ENCODE data around the gene TLR10.
"Not testable (repeated sequence)": the region's sequence is repeated elsewhere in the genome, so short reads cannot be mapped to it uniquely, and the experiment has no call there.

TLR10 gene

GRCh38 chr4:38815885-38816782, 33.3 kb upstream of the TLR10 start:
- no peaks in the 10 kb centered on the region for H3K9me3 Mint-ChIP-seq
- TF ChIP-seq, protein P1, sequence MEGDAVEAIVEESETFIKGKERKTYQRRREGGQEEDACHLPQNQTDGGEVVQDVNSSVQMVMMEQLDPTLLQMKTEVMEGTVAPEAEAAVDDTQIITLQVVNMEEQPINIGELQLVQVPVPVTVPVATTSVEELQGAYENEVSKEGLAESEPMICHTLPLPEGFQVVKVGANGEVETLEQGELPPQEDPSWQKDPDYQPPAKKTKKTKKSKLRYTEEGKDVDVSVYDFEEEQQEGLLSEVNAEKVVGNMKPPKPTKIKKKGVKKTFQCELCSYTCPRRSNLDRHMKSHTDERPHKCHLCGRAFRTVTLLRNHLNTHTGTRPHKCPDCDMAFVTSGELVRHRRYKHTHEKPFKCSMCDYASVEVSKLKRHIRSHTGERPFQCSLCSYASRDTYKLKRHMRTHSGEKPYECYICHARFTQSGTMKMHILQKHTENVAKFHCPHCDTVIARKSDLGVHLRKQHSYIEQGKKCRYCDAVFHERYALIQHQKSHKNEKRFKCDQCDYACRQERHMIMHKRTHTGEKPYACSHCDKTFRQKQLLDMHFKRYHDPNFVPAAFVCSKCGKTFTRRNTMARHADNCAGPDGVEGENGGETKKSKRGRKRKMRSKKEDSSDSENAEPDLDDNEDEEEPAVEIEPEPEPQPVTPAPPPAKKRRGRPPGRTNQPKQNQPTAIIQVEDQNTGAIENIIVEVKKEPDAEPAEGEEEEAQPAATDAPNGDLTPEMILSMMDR (IDR thresholded peaks at IDR 0.05; ENCODE audit: unreplicated experiment in 3 of 3) = no peak
- no peaks in the 10 kb centered on the region for H3K36me3 Mint-ChIP-seq (ENCODE audit: low read depth)
- no peaks in the 10 kb centered on the region for H3K4me1 Mint-ChIP-seq
- H3K4me3 Mint-ChIP-seq = no peak overlapping the region
- H3K27ac Mint-ChIP-seq = no peak overlapping the region
- H3K27me3 Mint-ChIP-seq (ENCODE audit: low read depth) = no peaks in the 10 kb centered on the region

DNA sequence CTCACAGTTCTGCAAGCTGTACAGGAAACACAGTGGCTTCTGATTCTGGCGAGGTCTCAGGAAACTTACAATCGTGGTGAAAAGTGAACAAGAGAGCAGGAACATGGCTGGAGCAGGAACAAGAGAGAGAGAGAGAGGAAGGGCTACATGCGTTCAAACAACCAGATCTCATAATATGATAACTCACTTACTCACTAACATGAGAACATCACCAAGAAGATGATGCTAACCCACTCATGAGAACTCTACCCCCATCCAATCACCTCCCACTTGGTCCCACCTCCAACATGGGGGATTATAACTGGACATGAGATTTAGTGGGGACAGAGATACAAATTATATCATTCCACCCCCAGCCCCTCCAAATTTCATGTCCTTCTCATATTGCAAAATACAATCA, 31.6 kb upstream of the TLR10 start:
- TF ChIP-seq, protein P1 (IDR thresholded peaks at IDR 0.05; ENCODE audit: unreplicated experiment in 3 of 3) = no peak
- Mint-ChIP-seq H3K4me3 (no peak overlapping the region), H3K27me3 (ENCODE audit: low read depth) (no peaks in the 10 kb centered on the region), H3K27ac (no peak overlapping the region), H3K4me1 (no peaks in the 10 kb centered on the region), H3K9me3 (peaks cover 2% of the 10 kb centered on the region), H3K36me3 (ENCODE audit: low read depth) (no peaks in the 10 kb centered on the region)

- H3K36me3 Mint-ChIP-seq (ENCODE audit: low read depth) = no peaks in the 10 kb centered on the region
- H3K27ac Mint-ChIP-seq = no peak overlapping the region
- no peaks in the 10 kb centered on the region for H3K27me3 Mint-ChIP-seq (ENCODE audit: low read depth)
- TF ChIP-seq, protein P1 (IDR thresholded peaks at IDR 0.05; ENCODE audit: unreplicated experiment in 3 of 3) = no peak
- H3K4me3 Mint-ChIP-seq = no peak overlapping the region
- no peaks in the 10 kb centered on the region for H3K4me1 Mint-ChIP-seq
- peaks cover 3% of the 10 kb centered on the region for H3K9me3 Mint-ChIP-seq
Measured at GRCh38 chr4:38811297-38811696, 28.5 kb upstream of the TLR10 start.

- not testable (repeated sequence) for H3K36me3 Mint-ChIP-seq (ENCODE audit: low read depth); H3K27ac Mint-ChIP-seq; H3K4me1 Mint-ChIP-seq; H3K9me3 Mint-ChIP-seq; H3K27me3 Mint-ChIP-seq (ENCODE audit: low read depth); H3K4me3 Mint-ChIP-seq
Measured at GRCh38 chr4:38807462-38807861, 24.7 kb upstream of the TLR10 start.

- not testable (repeated sequence) for H3K4me1 Mint-ChIP-seq; H3K4me3 Mint-ChIP-seq; H3K36me3 Mint-ChIP-seq (ENCODE audit: low read depth); H3K27ac Mint-ChIP-seq; H3K27me3 Mint-ChIP-seq (ENCODE audit: low read depth)
- H3K9me3 Mint-ChIP-seq = peaks cover 15% of the 10 kb centered on the region
Measured at GRCh38 chr4:38806251-38806650, 23.5 kb upstream of the TLR10 start.

DNA sequence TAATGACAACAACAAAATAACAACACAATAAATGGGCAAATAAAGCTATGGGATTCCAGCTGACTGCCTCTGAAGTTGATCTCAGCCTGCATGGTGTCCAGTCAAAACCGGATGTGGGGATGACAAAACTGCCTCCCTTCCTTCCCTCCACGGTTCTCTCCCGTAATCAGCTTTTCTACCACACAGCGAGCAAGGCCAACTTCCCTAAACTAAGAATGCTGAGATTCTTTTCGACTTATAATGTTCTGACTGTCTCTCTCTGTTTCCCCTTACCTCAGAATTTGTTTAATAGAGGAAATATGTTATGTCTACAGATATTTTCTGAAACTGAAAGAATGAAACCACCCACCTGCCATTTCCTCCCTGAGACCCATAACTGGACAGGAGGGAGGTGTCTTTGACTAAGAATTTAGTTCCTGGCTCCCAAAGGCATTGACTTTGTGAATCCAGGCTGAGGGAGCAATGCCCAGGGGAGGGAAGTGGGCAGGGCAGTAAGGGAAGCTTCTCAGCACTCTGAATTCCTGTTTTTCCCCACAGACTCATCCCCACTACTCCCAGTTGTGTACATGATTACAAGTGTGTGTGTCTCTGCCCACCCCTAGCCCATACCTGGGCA, 22.8 kb upstream of the TLR10 start:
- H3K9me3 Mint-ChIP-seq = peaks cover 18% of the 10 kb centered on the region

More for the DNA sequence above, 22.8 kb upstream of the TLR10 start:
- no peak overlapping the region for H3K4me3 Mint-ChIP-seq
- TF ChIP-seq, protein P1 (IDR thresholded peaks at IDR 0.05; ENCODE audit: unreplicated experiment in 3 of 3) = no peak
- H3K27me3 Mint-ChIP-seq (ENCODE audit: low read depth) = no peaks in the 10 kb centered on the region
- peaks cover 10% of the 10 kb centered on the region for H3K4me1 Mint-ChIP-seq
- H3K36me3 Mint-ChIP-seq (ENCODE audit: low read depth) = no peaks in the 10 kb centered on the region
- H3K27ac Mint-ChIP-seq = peak overlapping the region in 2 of 3 experiments; percentile 71 to 96
